K562 (cell line): ENCODE data around the gene AHI1. TPM values are rescaled to one million over a fixed set of nuclear protein-coding genes. Genes with fewer than 3 reads are reported as not detected.

Experiments used
- ARID1B ChIP-seq: fragments of 450-650 bp; IDR thresholded peaks from 2 replicates; pipeline ENCODE4 v1.6.1; 2016; ENCODE audit warnings: antibody characterized with exemption, mild to moderate bottlenecking, inconsistent platforms
- ARID3A ChIP-seq: IDR thresholded peaks from 2 replicates; pipeline ENCODE4 v1.6.1; 2012; ENCODE audit warnings: low read depth, low read length, improper control_type of control experiment, borderline replicate concordance
- BRD4 ChIP-seq: fragments of 200-600 bp; sonication (generic); IDR thresholded peaks from 2 replicates; pipeline ENCODE4 v1.6.1; 2017; ENCODE audit warnings: inconsistent platforms
- BRD9 ChIP-seq: fragments of 450-650 bp; IDR thresholded peaks from 2 replicates; pipeline ENCODE4 v1.6.1; 2018; ENCODE audit warnings: low read depth; ENCODE audit not compliant: partially characterized antibody
- CTCF ChIP-seq, 3 experiments: IDR thresholded peaks in 2 of 3; conservative IDR thresholded peaks in 1 of 3; 2 replicates each; pipeline ENCODE4 v1.5.1; 2011 to 2012; ENCODE audit warnings: low read length in 3 of 3, mild to moderate bottlenecking in 3 of 3, control low read depth in 2 of 3, improper control_type of control experiment in 1 of 3, inconsistent platforms in 1 of 3, low read depth in 1 of 3, mixed read lengths in 1 of 3, moderate library complexity in 1 of 3; ENCODE audit not compliant: insufficient read depth in 2 of 3
- FOXK2 ChIP-seq, 2 experiments: fragments of 450-650 bp; IDR thresholded peaks in 1 of 2; conservative IDR thresholded peaks in 1 of 2; 2 replicates each; pipeline ENCODE4 v1.6.1; 2016; ENCODE audit warnings: low read depth in 2 of 2, mild to moderate bottlenecking in 1 of 2
- HDAC3 ChIP-seq: fragments of 450-650 bp; IDR thresholded peaks from 2 replicates; pipeline ENCODE4 v1.6.1; 2018; ENCODE audit warnings: borderline replicate concordance, mild to moderate bottlenecking, moderate library complexity; ENCODE audit not compliant: partially characterized antibody
- MIER1 ChIP-seq: fragments of 450-650 bp; IDR thresholded peaks from 2 replicates; pipeline ENCODE4 v1.6.1; 2016; ENCODE audit warnings: antibody characterized with exemption, mild to moderate bottlenecking, low read depth
- NONO ChIP-seq, 2 experiments: fragments of 200-400 bp in 1 of 2; fragments of 450-650 bp in 1 of 2; formaldehyde crosslinking in 1 of 2; IDR thresholded peaks; 2 replicates each; pipeline ENCODE4 v1.6.1; 2017; ENCODE audit warnings: low read depth in 2 of 2, mild to moderate bottlenecking in 2 of 2, moderate library complexity in 2 of 2, low read length in 1 of 2
- SUPT5H ChIP-seq: fragments of 450-650 bp; IDR thresholded peaks from 2 replicates; pipeline ENCODE4 v1.6.1; 2016
- ZBTB9 ChIP-seq: fragments of 450-650 bp; formaldehyde crosslinking; IDR thresholded peaks from 2 replicates; pipeline ENCODE4 v1.4.0; 2020; ENCODE audit warnings: mild to moderate bottlenecking, moderate library complexity
- ZEB2 ChIP-seq: fragments of 450-650 bp; IDR thresholded peaks from 2 replicates; pipeline ENCODE4 v1.6.1; 2016
- ZNF121 ChIP-seq: sonication (generic); formaldehyde crosslinking; conservative IDR thresholded peaks from 2 replicates; pipeline ENCODE4 v1.8.0; 2022; ENCODE audit warnings: missing genetic modification reagents
- ZNF197 ChIP-seq: fragments of 200-800 bp; sonication (Bioruptor generic); IDR thresholded peaks from 2 replicates; pipeline ENCODE4 v1.6.1; 2016; ENCODE audit warnings: low read depth, missing genetic modification characterization, missing compliant biosample characterization
- ZNF592 ChIP-seq: fragments of 450-650 bp; IDR thresholded peaks from 2 replicates; pipeline ENCODE4 v1.6.1; 2017; ENCODE audit warnings: antibody characterized with exemption, mild to moderate bottlenecking
- ZNF740 ChIP-seq, 3 experiments: fragments of 200-800 bp in 1 of 3; sonication (Bioruptor generic) in 1 of 3; sonication (generic) in 1 of 3; formaldehyde crosslinking in 1 of 3; IDR thresholded peaks; 2 replicates each; pipeline versions ENCODE4 v1.6.1 to v1.8.0; 2016 to 2022; ENCODE audit warnings: mild to moderate bottlenecking in 2 of 3, missing compliant biosample characterization in 2 of 3, missing genetic modification characterization in 2 of 3, missing genetic modification reagents in 1 of 3
- ZZZ3 ChIP-seq: fragments of 450-650 bp; IDR thresholded peaks from 2 replicates; pipeline ENCODE4 v1.6.1; 2016; ENCODE audit warnings: antibody characterized with exemption, mild to moderate bottlenecking, moderate library complexity
- polyA plus RNA-seq, 8 experiments: library from polyadenylated mRNA; depleted of rRNA in 4 of 8; stranded (reverse) in 5 of 8; unstranded in 3 of 8; fragments of >200 nt; fragmentation: Nextera tagmentation in 2 of 8; fragmentation: Illumina TruSeq in 1 of 8; extraction: Ambion mirVana in 2 of 8; extraction: Trizol in 1 of 8; gene quantifications; 2 replicates each; pipeline versions ENCODE4 v1.2.1 to v1.2.3, GENCODE V29; 2011 to 2014; ENCODE audit warnings: inconsistent platforms in 1 of 8, missing spikeins in 1 of 8
- total RNA-seq, 7 experiments: library from RNA; depleted of rRNA in 6 of 7; stranded (reverse); fragments of >200 nt in 6 of 7; fragmentation: Illumina TruSeq in 2 of 7; extraction: Trizol in 2 of 7; gene quantifications; 2 replicates each; pipeline versions ENCODE4 v1.2.1 to v1.2.3, GENCODE V29; 2011 to 2021; ENCODE audit warnings: low replicate concordance in 1 of 7

AHI1 gene
- total and polyA plus RNA-seq, 9 of the 15 experiments (the other 6 are each of a cell fraction or from before 2014, with no cell fraction given) = 24.7 to 54.9 (median 32.2) TPM

GRCh38 chr6:135423649-135424128 is 73.9 kb downstream of the AHI1 start (continued):
- TF ChIP-seq ZNF740 (CRISPR knock-in tag; IDR thresholded peaks at IDR 0.05) (no peak), ZNF740 (tag; IDR thresholded peaks at IDR 0.05) (no peak), SUPT5H (no peak), ZZZ3 (peak; percentile 67; the same call in 1 of the 2 replicates), BRD9 (peak; percentile 89), ARID3A (peak; percentile 86), FOXK2 (conservative IDR thresholded peaks at IDR 0.05 in 1 of 2, IDR thresholded peaks at IDR 0.05 in 1 of 2; ENCODE audit: low read depth in 2 of 2) (peak; percentile 27 to 36; a peak in 1 of 4 replicates), HDAC3 (peak; percentile 45), ZNF592 (peak; percentile 94), ZBTB9 (CRISPR knock-in tag) (0 out of 2 replicates have a peak, but pooled peaks have one; percentile 24), NONO (IDR thresholded peaks at IDR 0.05; ENCODE audit: low read depth in 2 of 2, low read length in 1 of 2) (0 out of 4 replicates have a peak, but pooled peaks of 1 of the 2 experiments have one; percentile 26), BRD4 (0 out of 2 replicates have a peak, but pooled peaks have one; percentile 39), ZNF121 (CRISPR knock-in tag) (no peak), ZEB2 (peak; percentile 24; the same call in 1 of the 2 replicates), CTCF (IDR thresholded peaks at IDR 0.05 in 2 of 3, conservative IDR thresholded peaks at IDR 0.05 in 1 of 3; ENCODE audit: insufficient read depth in 2 of 3, low read depth in 1 of 3, low read length in 3 of 3) (peak; percentile 46 to 85 (median 68); a peak in 5 of 6 replicates), ZNF197 (CRISPR knock-in tag) (0 out of 2 replicates have a peak, but pooled peaks have one; percentile 50), ARID1B (peak; percentile 25; the same call in 1 of the 2 replicates), MIER1 (no peak)
